Osteoblast (primary cell): Measurements from ENCODE around the gene OIT3. TPM values are rescaled to one million over a fixed set of nuclear protein-coding genes. Genes with fewer than 3 reads are reported as not detected.

ENCODE experiments used
- DNase-seq: peaks from one replicate; pipeline ENCODE4 v3.0.0; 2011; ENCODE audit warnings: low spot score, mixed read lengths; ENCODE audit not compliant: insufficient read length; ENCODE audit errors: missing footprints
- H2AFZ ChIP-seq: 2 replicates; pipeline ENCODE4 v1.6.0; 2011; ENCODE audit warnings: mild to moderate bottlenecking, low read length
- H3K27ac ChIP-seq: 2 replicates; pipeline ENCODE4 v1.5.1; 2011; ENCODE audit warnings: mild to moderate bottlenecking, low read depth, low read length, moderate library complexity
- H3K27me3 ChIP-seq: 2 replicates; pipeline ENCODE4 v1.6.0; 2012; ENCODE audit warnings: mild to moderate bottlenecking, control low read depth, inconsistent platforms, low read length, moderate library complexity; ENCODE audit not compliant: insufficient read depth
- H3K36me3 ChIP-seq: 2 replicates; pipeline ENCODE4 v1.5.1; 2011; ENCODE audit warnings: mild to moderate bottlenecking, low read length, control low read depth, moderate library complexity; ENCODE audit not compliant: insufficient read depth
- H3K4me1 ChIP-seq: 2 replicates; pipeline ENCODE4 v1.5.1; 2011; ENCODE audit warnings: mild to moderate bottlenecking, low read length, control low read depth, moderate library complexity; ENCODE audit not compliant: insufficient read depth
- H3K4me2 ChIP-seq: 2 replicates; pipeline ENCODE4 v1.6.0; 2011; ENCODE audit warnings: mild to moderate bottlenecking, low read length; ENCODE audit not compliant: insufficient read depth
- H3K4me3 ChIP-seq: fragments of 200-600 bp; sonication (generic); 3 replicates; pipeline ENCODE4 v1.5.1; 2012; ENCODE audit warnings: mild to moderate bottlenecking, low read length, inconsistent platforms; ENCODE audit not compliant: insufficient read depth
- H3K79me2 ChIP-seq: 2 replicates; pipeline ENCODE4 v1.6.0; 2012; ENCODE audit warnings: mild to moderate bottlenecking, low read length, control low read depth, inconsistent platforms; ENCODE audit not compliant: insufficient read depth
- H3K9me3 ChIP-seq: 2 replicates; pipeline ENCODE4 v1.5.1; 2011; ENCODE audit warnings: low read depth, low read length, control low read depth
- H4K20me1 ChIP-seq: 2 replicates; pipeline ENCODE4 v1.6.0; 2012; ENCODE audit warnings: mild to moderate bottlenecking, low read length, control low read depth; ENCODE audit not compliant: insufficient read depth
- total RNA-seq: library from RNA; depleted of rRNA; stranded (reverse); fragments of >200 nt; gene quantifications from 2 replicates; pipeline ENCODE4 v1.2.3, GENCODE V29; 2012
- TF ChIP-seq, protein P1 (sequence below): IDR thresholded peaks from 2 replicates; pipeline ENCODE4 v1.5.1; 2011; ENCODE audit warnings: mild to moderate bottlenecking, low read depth, low read length, moderate library complexity; ENCODE audit errors: extremely low read depth

The OIT3 gene
- total RNA-seq, 1 donor, result under 0.01 TPM

GRCh38 chr10:72887043-72887442 is 6.5 kb upstream of the OIT3 start:
- Histone ChIP-seq H3K36me3 (peaks cover 13% of the 10 kb centered on the region), H2AFZ (no peak overlapping the region), H3K27ac (no peak overlapping the region), H4K20me1 (no peaks in the 10 kb centered on the region), H3K4me3 (no peak overlapping the region), H3K4me1 (no peaks in the 10 kb centered on the region), H3K4me2 (peak overlapping the region; percentile 5), H3K9me3 (no peaks in the 10 kb centered on the region), H3K79me2 (no peaks in the 10 kb centered on the region), H3K27me3 (no peaks in the 10 kb centered on the region)
- TF ChIP-seq, protein P1, sequence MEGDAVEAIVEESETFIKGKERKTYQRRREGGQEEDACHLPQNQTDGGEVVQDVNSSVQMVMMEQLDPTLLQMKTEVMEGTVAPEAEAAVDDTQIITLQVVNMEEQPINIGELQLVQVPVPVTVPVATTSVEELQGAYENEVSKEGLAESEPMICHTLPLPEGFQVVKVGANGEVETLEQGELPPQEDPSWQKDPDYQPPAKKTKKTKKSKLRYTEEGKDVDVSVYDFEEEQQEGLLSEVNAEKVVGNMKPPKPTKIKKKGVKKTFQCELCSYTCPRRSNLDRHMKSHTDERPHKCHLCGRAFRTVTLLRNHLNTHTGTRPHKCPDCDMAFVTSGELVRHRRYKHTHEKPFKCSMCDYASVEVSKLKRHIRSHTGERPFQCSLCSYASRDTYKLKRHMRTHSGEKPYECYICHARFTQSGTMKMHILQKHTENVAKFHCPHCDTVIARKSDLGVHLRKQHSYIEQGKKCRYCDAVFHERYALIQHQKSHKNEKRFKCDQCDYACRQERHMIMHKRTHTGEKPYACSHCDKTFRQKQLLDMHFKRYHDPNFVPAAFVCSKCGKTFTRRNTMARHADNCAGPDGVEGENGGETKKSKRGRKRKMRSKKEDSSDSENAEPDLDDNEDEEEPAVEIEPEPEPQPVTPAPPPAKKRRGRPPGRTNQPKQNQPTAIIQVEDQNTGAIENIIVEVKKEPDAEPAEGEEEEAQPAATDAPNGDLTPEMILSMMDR, result no peak
- no peak for DNase-seq

- Histone ChIP-seq H3K4me3 (no peak overlapping the region), H4K20me1 (no peaks in the 10 kb centered on the region), H3K4me1 (no peaks in the 10 kb centered on the region), H3K36me3 (peaks cover 13% of the 10 kb centered on the region), H3K9me3 (no peaks in the 10 kb centered on the region), H3K27ac (no peak overlapping the region), H3K79me2 (no peaks in the 10 kb centered on the region), H2AFZ (no peak overlapping the region), H3K27me3 (no peaks in the 10 kb centered on the region), H3K4me2 (no peak overlapping the region)
- no peak for DNase-seq
- TF ChIP-seq, protein P1, result no peak
Observed at GRCh38 chr10:72888151-72888638, 5.3 kb upstream of the OIT3 start.

GRCh38 chr10:72889391-72889831 is 4.1 kb upstream of the OIT3 start:
- Histone ChIP-seq H3K4me1 (no peaks in the 10 kb centered on the region), H3K27me3 (no peaks in the 10 kb centered on the region), H3K4me2 (no peak overlapping the region), H3K36me3 (peaks cover 13% of the 10 kb centered on the region), H4K20me1 (no peaks in the 10 kb centered on the region), H3K9me3 (no peaks in the 10 kb centered on the region), H2AFZ (no peak overlapping the region), H3K27ac (no peak overlapping the region), H3K79me2 (no peaks in the 10 kb centered on the region), H3K4me3 (no peak overlapping the region)
- TF ChIP-seq, protein P1, result no peak
- DNase-seq, result no peak

DNA sequence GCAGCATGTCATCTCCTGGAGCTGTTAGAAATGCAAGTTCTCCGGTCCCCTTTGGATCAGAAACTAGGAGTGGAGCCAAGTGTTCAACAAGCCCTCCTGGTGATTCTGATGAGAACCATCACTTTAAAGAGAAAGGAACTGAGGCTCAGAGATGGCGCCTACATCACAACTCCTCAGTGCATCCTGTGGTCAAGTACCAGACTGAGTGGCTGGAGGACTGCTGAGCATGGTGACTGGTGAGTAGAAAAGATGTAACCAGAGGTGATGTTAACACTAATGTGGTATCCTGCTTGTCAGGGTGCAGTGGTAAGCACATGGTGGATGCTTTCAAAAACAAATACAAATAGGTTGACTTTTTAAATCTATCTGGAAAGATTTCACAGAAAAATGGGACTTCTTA is 3.5 kb upstream of the OIT3 start:
- no peak for DNase-seq
- TF ChIP-seq, protein P1, result no peak
- Histone ChIP-seq H3K9me3 (no peaks in the 10 kb centered on the region), H3K4me2 (no peak overlapping the region), H2AFZ (no peak overlapping the region), H3K27me3 (no peaks in the 10 kb centered on the region), H3K4me3 (no peak overlapping the region), H3K27ac (no peak overlapping the region), H3K79me2 (no peaks in the 10 kb centered on the region), H3K36me3 (peaks cover 13% of the 10 kb centered on the region), H3K4me1 (no peaks in the 10 kb centered on the region), H4K20me1 (no peaks in the 10 kb centered on the region)
